Hepatocyte (in vitro differentiated cells): Measurements from ENCODE around the gene TMEM200B.
"Not testable (repeated sequence)": the region's sequence is repeated elsewhere in the genome, so short reads cannot be mapped to it uniquely, and the experiment has no call there.

Experiments
- EZH2 ChIP-seq: fragments of 200-600 bp; sonication (generic); IDR thresholded peaks from 2 replicates; pipeline ENCODE4 v1.6.1; 2016; ENCODE audit warnings: antibody characterized with exemption, mild to moderate bottlenecking, borderline replicate concordance
- EZH2phosphoT487 ChIP-seq: fragments of 200-600 bp; sonication (generic); IDR thresholded peaks from one replicate; pipeline ENCODE4 v1.6.1; 2018; ENCODE audit warnings: antibody characterized with exemption, mild to moderate bottlenecking, low read depth, moderate library complexity; ENCODE audit not compliant: unreplicated experiment, severe bottlenecking
- TF ChIP-seq, protein P1 (sequence below): fragments of 200-600 bp; sonication (generic); IDR thresholded peaks from 2 replicates; pipeline ENCODE4 v1.5.1; 2016; ENCODE audit warnings: antibody characterized with exemption, mild to moderate bottlenecking; ENCODE audit not compliant: poor library complexity

DNA sequence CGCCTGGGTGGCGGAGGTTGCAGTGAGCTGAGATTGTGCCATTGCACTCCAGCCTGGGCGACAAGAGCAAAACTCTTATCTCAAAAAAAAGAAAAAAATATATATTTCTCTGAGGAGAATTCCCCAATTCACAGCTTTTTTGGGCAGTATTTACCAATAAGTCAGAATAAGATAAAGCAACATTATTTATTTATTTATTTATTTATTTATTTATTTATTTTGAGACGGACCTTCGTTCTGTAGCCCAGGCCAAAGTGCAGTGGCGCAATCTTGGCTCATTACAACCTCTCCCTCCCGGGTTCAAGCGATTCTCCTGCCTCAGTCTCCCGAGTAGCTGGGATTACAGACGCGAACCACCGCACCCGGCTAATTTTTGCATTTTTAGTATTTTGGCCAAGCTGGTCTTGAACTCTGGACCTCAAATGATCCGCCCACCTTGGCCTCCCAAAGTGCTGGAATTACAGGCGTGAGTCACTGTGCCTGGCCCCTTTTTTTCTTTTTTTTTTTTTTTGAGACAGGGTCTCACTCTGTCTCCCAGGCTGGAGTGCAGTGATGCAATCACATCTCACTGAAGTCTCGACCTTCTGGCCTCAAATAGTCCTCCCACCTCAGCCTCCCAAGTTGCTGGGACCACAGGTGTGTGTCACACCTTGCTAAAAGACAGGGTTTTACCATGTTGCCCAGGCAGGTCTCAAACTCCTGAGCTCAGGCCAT is 43.6 kb downstream of the TMEM200B start:
- TF ChIP-seq, protein P1, sequence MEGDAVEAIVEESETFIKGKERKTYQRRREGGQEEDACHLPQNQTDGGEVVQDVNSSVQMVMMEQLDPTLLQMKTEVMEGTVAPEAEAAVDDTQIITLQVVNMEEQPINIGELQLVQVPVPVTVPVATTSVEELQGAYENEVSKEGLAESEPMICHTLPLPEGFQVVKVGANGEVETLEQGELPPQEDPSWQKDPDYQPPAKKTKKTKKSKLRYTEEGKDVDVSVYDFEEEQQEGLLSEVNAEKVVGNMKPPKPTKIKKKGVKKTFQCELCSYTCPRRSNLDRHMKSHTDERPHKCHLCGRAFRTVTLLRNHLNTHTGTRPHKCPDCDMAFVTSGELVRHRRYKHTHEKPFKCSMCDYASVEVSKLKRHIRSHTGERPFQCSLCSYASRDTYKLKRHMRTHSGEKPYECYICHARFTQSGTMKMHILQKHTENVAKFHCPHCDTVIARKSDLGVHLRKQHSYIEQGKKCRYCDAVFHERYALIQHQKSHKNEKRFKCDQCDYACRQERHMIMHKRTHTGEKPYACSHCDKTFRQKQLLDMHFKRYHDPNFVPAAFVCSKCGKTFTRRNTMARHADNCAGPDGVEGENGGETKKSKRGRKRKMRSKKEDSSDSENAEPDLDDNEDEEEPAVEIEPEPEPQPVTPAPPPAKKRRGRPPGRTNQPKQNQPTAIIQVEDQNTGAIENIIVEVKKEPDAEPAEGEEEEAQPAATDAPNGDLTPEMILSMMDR = not testable (repeated sequence)
- not testable (repeated sequence) for TF ChIP-seq EZH2, EZH2phosphoT487
